ENCODE measurements around the gene PEX11G. TPM values are rescaled to one million over a fixed set of nuclear protein-coding genes. Genes with fewer than 3 reads are reported as not detected.

Gene PEX11G
- total and polyA plus RNA-seq, 2 of the 8 experiments (the other 6 are each of a cell fraction or from before 2014, with no cell fraction given), result 2.1 to 4.3 TPM

GRCh38 chr19:7526059-7526929, 37.5 kb upstream of the PEX11G start:
- H3K4me3 ChIP-seq (ENCODE audit: extremely low read depth in 1 of 4, insufficient read depth in 2 of 4, low read depth in 3 of 4, low read length in 4 of 4), result no peak overlapping the region
- no peak overlapping the region for H4K5ac ChIP-seq (ENCODE audit: insufficient read length, low read depth, low read length)
- no peak overlapping the region for H3K4me2 ChIP-seq (ENCODE audit: insufficient read depth in 1 of 2, low read depth in 2 of 2, low read length in 2 of 2)
- no peak overlapping the region for H2BK5ac ChIP-seq (ENCODE audit: low read depth, low read length)
- CTCF ChIA-PET (ENCODE audit: partially characterized antibody), result interaction anchor here (0.8 to 1.4 kb wide), 3 partner anchors 10 to 172 kb away, joined by 3 to 9 read pairs (median 3); no protein-coding TSS in a partner anchor
- peaks cover 0 to 5% (median 1%) of the 10 kb centered on the region in 4 experiments; a peak in 1 of 7 replicates for H3K4me1 ChIP-seq (replicated peaks in 1 of 4; ENCODE audit: control insufficient read depth in 3 of 4, insufficient read depth in 4 of 4, low read length in 3 of 4)
- H3K23ac ChIP-seq (ENCODE audit: insufficient read length), result no peak overlapping the region
- H2BK20ac ChIP-seq (ENCODE audit: low read length), result no peak overlapping the region
- no peak overlapping the region for H4K8ac ChIP-seq (ENCODE audit: extremely low read depth, insufficient read depth, low read length)
- H2BK12ac ChIP-seq (ENCODE audit: low read depth, low read length), result no peak overlapping the region
- H3K4ac ChIP-seq (replicated peaks; ENCODE audit: insufficient read length, low read depth, low read length), result no peak overlapping the region
- peaks cover 2% of the 10 kb centered on the region; the same call in 1 of the 2 replicates for H3K79me1 ChIP-seq (ENCODE audit: low read depth, low read length)
- POLR2A ChIA-PET (ENCODE audit: partially characterized antibody), result no interaction called here
- no peak overlapping the region for H2BK120ac ChIP-seq (replicated peaks; ENCODE audit: low read depth, low read length)
- no peak overlapping the region for H3K18ac ChIP-seq (ENCODE audit: extremely low read depth, low read length)
- peaks cover 0 to 4% of the 10 kb centered on the region in 2 experiments for H4K20me1 ChIP-seq (replicated peaks in 1 of 2; ENCODE audit: control insufficient read depth in 1 of 2, insufficient read depth in 2 of 2, low read length in 2 of 2)
- FAIRE-seq, result no peak
- H3K79me2 ChIP-seq (ENCODE audit: control insufficient read depth in 1 of 2, insufficient read depth in 2 of 2, low read length in 2 of 2), result no peaks in the 10 kb centered on the region
- no peak overlapping the region; a peak in 1 of 7 replicates for H3K9ac ChIP-seq (replicated peaks in 1 of 4; ENCODE audit: extremely low read depth in 1 of 4, low read depth in 3 of 4, low read length in 3 of 4)
- DNase-seq (ENCODE audit: low read depth in 1 of 2, low spot score in 2 of 2), result no peak
- H3K56ac ChIP-seq (replicated peaks; ENCODE audit: insufficient read length, low read depth, low read length), result no peak overlapping the region
- H3K27me3 ChIP-seq (replicated peaks in 1 of 4; ENCODE audit: control insufficient read depth in 3 of 4, extremely low read depth in 1 of 4, insufficient read depth in 3 of 4, low read length in 3 of 4), result no peaks in the 10 kb centered on the region
- H4K91ac ChIP-seq (replicated peaks; ENCODE audit: insufficient read length, low read length), result no peak overlapping the region
- H2AFZ ChIP-seq (ENCODE audit: low read length), result no peak overlapping the region
- H2AK5ac ChIP-seq (ENCODE audit: low read depth, low read length), result no peak overlapping the region
- peaks cover 0 to 9% (median 0%) of the 10 kb centered on the region in 4 experiments; a peak in 3 of 8 replicates for H3K36me3 ChIP-seq (ENCODE audit: control insufficient read depth in 2 of 4, insufficient read depth in 4 of 4, low read length in 3 of 4)
- no peak overlapping the region for H3K14ac ChIP-seq (ENCODE audit: insufficient read length)
- WGBS, 2 experiments (ENCODE audit: extremely low coverage in 1 of 2, insufficient coverage in 1 of 2, insufficient read length in 1 of 2, insufficient replicate concordance in 2 of 2, low coverage in 1 of 2, low lambda C conversion rate in 2 of 2, missing lambda C conversion rate in 1 of 2), result 90% methylated on average over 25 of the region's 31 CpGs; no CpG with 5 or more reads in 1 of the 2 experiments
- peaks cover 10% of the 10 kb centered on the region; the same call in 1 of the 2 replicates for H3K23me2 ChIP-seq (ENCODE audit: low read depth, low read length)
- H2BK15ac ChIP-seq (ENCODE audit: low read length), result no peak overlapping the region
- no peaks in the 10 kb centered on the region for H3K9me3 ChIP-seq (ENCODE audit: insufficient read depth in 2 of 2, low read depth in 1 of 2, low read length in 1 of 2)
- H3K27ac ChIP-seq (ENCODE audit: low read depth, low read length), result no peak overlapping the region
- TF ChIP-seq SIX5 (IDR thresholded peaks at IDR 0.05; ENCODE audit: low read depth, low read length) (no peak), CREB1 (IDR thresholded peaks at IDR 0.05) (no peak), RBBP5 (IDR thresholded peaks at IDR 0.05; ENCODE audit: borderline replicate concordance, low read depth, low read length) (no peak), RAD21 (IDR thresholded peaks at IDR 0.05 in 1 of 2, conservative IDR thresholded peaks at IDR 0.05 in 1 of 2; ENCODE audit: low read depth in 2 of 2, low read length in 2 of 2) (no peak), HDAC2 (IDR thresholded peaks at IDR 0.05; ENCODE audit: borderline replicate concordance in 1 of 2, low read depth in 2 of 2, low read length in 2 of 2) (no peak), CBX5 (IDR thresholded peaks at IDR 0.05; ENCODE audit: low read depth, low read length) (no peak), NRF1 (IDR thresholded peaks at IDR 0.05; ENCODE audit: low read depth, low read length) (no peak), POU5F1 (IDR thresholded peaks at IDR 0.05; ENCODE audit: low read depth, low read length) (no peak), MAX (IDR thresholded peaks at IDR 0.05) (no peak), BCL11A (IDR thresholded peaks at IDR 0.05; ENCODE audit: low read depth in 2 of 2, low read length in 2 of 2) (no peak), TEAD4 (IDR thresholded peaks at IDR 0.05; ENCODE audit: low read depth, low read length) (no peak)
